ENCODE data around the gene AMN.

Gene AMN

DNA sequence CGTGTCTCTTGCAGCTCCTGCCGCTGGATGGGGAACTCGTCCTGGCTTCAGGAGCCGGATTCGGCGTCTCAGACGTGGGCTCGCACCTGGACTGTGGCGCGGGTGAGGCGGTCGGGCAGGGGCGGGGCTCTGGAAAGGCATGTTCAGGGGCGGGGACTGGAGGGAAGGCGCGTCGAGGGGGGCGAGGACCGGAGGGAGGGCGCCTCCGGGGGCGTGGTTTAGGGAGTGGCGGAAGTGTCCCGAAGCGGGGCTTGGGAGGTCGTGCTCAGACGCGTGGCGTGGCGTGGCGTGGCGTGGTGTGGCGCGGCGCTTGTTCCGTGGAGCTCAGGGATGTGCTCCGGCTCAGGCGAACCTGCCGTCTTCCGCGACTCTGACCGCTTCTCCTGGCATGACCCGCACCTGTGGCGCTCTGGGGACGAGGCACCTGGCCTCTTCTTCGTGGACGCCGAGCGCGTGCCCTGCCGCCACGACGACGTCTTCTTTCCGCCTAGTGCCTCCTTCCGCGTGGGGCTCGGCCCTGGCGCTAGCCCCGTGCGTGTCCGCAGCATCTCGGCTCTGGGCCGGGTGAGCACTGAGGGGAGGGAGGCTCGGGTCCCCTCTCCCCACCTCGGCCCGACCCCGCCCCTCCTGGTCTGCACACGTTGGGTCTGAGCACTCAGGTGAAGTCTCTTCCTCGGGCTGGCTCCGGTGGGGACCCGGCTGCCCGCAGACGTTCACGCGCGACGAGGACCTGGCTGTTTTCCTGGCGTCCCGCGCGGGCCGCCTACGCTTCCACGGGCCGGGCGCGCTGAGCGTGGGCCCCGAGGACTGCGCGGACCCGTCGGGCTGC, 6.2 kb downstream of the AMN start:
- DNase-seq (ENCODE audit: low read depth), result peak; percentile 62

DNA sequence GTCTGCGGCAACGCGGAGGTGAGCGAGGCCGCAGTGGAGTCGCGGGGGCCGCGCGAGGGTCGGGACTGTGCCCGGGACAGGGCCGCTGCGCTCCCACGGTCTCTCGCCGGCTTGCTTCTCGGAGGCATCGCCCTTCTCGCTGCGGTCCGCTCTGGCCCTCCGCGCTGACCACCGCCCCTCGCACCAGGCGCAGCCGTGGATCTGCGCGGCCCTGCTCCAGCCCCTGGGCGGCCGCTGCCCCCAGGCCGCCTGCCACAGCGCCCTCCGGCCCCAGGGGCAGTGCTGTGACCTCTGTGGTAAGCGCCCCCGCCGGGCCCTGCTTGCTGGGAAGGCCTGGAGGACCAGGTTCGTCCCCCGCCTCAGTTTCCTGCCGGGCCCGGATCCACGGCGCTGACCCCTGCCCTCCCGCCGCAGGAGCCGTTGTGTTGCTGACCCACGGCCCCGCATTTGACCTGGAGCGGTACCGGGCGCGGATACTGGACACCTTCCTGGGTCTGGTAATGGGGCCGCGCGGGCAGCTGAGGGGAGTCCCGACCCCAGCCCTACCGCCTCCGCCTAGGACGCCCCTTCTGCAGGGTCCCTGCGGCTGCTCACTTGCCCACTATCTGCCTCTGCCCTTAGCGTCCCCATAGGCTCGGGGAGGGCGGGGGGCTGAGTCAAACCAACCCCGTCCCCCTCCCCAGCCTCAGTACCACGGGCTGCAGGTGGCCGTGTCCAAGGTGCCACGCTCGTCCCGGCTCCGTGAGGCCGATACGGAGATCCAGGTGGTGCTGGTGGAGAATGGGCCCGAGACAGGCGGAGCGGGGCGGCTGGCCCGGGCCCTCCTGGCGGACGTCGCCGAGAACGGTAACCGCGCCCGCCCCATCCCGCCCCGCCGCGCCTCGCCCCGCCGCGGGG, 7.0 kb downstream of the AMN start:
- no peak for DNase-seq (ENCODE audit: low read depth)

DNA sequence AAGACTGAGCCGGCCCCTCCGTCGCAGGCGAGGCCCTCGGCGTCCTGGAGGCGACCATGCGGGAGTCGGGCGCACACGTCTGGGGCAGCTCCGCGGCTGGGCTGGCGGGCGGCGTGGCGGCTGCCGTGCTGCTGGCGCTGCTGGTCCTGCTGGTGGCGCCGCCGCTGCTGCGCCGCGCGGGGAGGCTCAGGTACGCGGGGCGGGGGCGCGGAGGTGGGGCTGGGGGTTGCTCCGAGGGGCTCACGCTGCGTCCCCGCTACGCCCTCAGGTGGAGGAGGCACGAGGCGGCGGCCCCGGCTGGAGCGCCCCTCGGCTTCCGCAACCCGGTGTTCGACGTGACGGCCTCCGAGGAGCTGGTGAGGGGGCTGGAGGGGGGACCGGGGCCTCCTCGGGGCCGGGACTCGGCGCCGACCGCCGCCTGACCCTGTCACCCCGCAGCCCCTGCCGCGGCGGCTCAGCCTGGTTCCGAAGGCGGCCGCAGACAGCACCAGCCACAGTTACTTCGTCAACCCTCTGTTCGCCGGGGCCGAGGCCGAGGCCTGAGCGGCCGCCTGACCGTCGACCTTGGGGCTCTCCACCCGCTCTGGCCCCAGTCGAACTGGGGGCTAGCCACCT, 7.8 kb downstream of the AMN start:
- no peak for DNase-seq (ENCODE audit: low read depth)

- DNase-seq (ENCODE audit: low read depth), result no peak
Measured at GRCh38 chr14:102930753-102931579, 8.5 kb downstream of the AMN start.

- DNase-seq (ENCODE audit: low read depth), result no peak
Measured at GRCh38 chr14:102931580-102932285, 9.3 kb downstream of the AMN start.

- no peak for DNase-seq (ENCODE audit: low read depth)
Measured at GRCh38 chr14:102932484-102933248, 10.2 kb downstream of the AMN start.

DNA sequence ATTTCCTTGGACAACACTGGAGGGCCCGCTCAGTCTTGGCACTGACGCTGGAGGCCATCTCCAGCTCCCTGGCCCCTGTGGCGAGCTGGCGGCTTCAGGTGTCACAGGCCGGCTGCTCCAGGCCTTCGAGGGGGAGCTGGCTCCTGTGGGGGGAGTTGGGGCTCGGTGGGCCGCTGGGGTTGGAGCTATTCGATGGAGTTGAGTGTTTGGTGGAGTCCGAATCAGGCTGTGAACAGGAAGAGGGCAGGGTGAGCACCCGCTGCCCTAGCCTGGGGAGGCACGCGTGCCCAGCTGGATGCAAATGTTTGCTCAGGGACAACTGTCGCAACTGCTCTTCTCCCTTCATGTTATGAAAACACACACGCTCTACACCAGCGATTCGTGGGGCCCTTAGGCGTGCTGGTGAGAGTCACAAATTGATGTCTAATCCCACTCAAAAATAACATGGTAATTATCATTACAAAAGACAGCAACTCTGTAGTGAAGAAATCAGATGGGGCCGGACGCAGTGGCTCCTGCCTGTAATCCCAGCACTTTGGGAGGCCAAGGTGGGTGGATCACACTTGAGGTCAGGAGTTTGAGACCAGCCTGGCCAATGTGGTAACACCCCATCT, 11.3 kb downstream of the AMN start:
- DNase-seq (ENCODE audit: low read depth), result no peak

- no peak for DNase-seq (ENCODE audit: low read depth)
Measured at GRCh38 chr14:102935756-102936155, 13.3 kb downstream of the AMN start.

DNA sequence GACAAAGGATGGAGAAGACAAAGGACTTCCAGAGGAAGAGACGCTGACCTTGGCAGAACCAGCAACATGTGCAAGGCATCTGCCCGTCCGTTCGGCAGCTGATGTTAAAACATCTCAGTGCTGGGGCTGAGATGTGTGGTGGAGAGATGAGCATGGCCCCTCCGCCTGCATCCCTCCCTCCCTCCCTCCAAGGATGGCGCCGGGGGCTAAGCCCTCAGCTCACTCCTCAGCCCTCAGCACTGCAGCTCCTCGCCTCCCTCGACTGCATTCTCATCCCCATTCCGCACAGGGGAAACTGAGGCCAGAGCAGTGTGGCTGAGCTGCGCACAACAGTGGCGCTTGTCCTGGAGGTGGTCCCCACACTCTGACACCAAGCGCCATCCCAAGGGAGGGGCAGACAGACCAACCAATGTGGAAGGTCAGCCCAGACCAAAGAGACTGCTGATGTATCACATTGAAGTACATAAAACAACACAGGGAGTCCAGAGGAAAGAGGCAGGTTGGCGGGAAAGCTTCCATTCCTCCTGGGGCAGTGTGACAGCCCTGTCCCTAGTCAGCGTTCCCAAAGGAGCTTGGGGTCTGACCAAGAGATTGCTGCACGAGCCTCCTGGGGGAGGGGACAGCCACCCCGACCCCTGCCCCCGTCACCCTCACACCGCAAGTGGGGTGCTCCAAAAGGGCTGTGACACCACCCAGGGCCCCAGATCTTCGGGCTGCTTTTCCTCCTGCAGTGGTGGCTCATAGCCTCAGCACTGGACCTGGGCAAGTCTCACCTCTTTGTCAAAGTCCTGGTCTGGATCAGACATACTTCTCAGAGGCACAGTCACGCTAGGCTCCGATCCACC, 15.1 kb downstream of the AMN start:
- no peak for DNase-seq (ENCODE audit: low read depth)

DNA sequence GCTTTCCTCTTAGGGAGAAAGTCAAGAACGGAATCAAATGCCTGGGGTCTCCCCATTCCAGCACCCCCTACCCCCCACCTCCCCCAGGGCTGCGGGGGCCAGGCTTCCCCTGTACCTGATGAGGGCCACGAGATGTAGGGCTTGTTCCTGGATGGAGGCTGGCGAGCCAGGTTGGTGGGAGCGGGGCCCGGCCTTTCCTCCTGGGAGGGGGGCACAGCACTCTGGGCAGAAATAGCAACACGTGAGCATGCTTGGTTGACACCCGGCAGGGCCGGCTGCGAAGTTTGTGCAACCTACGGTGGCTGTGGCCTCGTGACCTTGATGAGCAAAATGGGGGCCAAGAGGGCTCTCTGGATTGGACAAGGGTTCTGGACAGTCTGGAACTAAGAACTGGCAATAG, 15.7 kb downstream of the AMN start:
- DNase-seq (ENCODE audit: low read depth), result no peak

- DNase-seq (ENCODE audit: low read depth), result no peak
Measured at GRCh38 chr14:102939329-102939728, 16.9 kb downstream of the AMN start.

DNA sequence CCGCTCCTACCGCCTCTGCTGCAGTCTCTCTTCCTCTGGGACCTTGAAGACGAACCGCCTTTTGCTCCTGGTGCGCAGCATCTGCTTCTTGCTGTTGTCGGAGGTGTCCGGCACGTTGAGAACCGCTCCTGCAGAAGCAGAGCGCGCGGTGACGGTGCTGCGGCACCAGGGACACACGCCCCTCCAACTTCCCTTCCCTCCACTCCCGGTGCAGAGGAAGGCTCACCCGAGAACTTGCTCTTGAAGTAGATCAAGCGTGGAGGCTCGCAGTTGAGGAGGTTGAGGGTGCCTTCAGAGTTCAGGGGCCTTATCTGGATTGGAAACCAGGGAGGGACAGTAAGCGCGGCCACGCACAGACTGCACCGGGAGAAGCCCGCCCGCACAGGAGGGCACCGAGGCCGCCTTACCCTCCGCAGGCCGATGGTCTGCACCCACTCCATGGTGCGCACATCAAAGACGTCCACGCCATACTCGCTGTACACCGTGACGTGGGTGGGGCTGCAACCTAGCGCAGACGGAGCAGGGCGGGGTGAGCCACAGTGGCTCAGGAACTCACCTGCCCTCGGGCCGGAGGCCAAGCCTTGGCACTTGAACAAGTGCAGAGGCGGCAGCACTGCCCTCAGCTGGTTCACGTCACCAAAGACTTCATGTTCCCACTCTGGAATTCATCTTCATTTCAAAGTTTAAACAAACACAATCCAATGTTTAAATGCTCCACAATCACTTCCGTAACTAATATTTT, 17.5 kb downstream of the AMN start:
- no peak for DNase-seq (ENCODE audit: low read depth)

- DNase-seq (ENCODE audit: low read depth), result no peak
Measured at GRCh38 chr14:102940729-102941362, 18.4 kb downstream of the AMN start.

DNA sequence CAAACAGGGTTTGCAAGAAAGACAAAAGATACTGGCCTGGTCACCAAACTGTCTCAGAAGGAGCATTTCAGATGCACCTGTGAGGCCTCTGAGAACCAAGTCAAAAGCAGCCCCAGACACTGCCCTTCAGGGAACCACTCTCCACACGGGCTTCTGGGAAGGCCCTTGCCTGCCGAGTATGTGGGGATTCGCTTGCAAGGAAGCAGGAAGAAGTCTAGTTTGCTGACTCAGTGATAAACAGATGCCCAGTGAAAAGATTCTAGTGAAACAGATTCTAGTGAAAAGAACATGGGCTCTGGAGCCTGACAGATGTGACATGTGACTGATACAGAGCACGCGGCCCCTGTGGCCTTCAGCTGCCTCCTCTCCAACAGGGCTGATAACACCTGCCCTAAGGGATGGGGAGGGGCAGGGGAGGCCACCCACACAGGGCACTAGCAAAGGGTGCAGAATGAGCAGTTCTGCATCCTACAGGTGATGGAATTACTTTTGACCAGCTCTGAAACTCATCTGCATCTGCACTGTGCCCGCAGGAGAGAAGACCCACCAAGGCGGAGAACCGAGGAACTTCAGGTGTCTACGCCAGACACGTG, 19.1 kb downstream of the AMN start:
- no peak for DNase-seq (ENCODE audit: low read depth)

DNA sequence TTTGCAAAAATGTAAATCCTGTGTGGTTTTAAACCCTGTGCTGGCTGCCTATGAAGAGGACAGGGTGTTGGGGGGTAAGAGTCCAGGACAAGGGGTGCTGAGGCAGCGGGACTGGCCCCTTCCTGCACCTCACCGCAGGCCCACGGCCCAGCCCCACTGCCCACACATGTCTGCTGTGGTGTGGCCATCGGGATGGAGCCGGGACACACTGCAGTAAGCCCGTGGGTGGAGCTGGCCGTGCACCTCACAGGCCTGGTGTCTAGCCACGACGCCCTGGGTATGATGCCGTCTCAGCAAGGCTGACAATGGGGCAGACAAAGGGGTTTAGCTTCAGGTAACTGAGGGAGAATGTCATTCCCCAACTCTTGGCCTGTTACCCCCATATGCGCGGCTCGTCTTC, 19.6 kb downstream of the AMN start:
- DNase-seq (ENCODE audit: low read depth), result no peak

DNA sequence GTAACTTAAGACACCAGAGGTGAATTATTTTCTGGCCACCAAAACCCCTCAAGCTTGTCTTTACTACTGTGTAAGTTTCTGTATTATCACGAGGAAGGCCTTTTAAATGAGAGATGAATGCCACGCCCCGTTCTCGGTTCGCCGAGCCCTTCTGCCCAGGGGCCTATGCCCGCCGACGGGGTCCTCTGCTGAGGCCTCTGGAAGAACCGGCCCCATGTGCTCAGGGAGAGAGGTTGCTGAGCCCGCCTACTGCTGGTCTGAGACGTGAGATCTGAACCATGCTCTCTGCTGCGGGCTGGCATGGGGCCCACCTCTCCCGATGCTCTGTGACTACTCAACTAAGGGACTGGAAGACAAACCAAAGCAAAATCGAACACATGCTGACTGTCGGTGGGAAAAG, 21.0 kb downstream of the AMN start:
- DNase-seq (ENCODE audit: low read depth), result no peak

- DNase-seq (ENCODE audit: low read depth), result no peak
Measured at GRCh38 chr14:102943979-102944378, 21.5 kb downstream of the AMN start.
